GM18907 (cell line): ENCODE data around the gene PGA5.
"Not testable (repeated sequence)": the region's sequence is repeated elsewhere in the genome, so short reads cannot be mapped to it uniquely, and the experiment has no call there.

Experiments
- ATAC-seq: cut with Tn5 transposase; IDR thresholded peaks from one replicate; pipeline ENCODE4 v1.9.1; 2021; ENCODE audit warnings: mild to moderate bottlenecking, moderate library complexity; ENCODE audit not compliant: unreplicated experiment

The PGA5 gene

GRCh38 chr11:61240875-61241274 lies at the start of gene PGA5:
TSS of gene PGA5 (plus strand) at chr11:61241175. CDS start at chr11:61241227, 52 bp downstream.
- ATAC-seq, result not testable (repeated sequence)

GRCh38 chr11:61193596-61193995 lies 47.4 kb upstream of the PGA5 start:
- ATAC-seq, result no peak

GRCh38 chr11:61194169-61194671 lies 46.8 kb upstream of the PGA5 start:
- ATAC-seq, result no peak

- no peak for ATAC-seq
Observed at GRCh38 chr11:61194981-61195695, 45.8 kb upstream of the PGA5 start.

- no peak for ATAC-seq
Observed at GRCh38 chr11:61195719-61196118, 45.3 kb upstream of the PGA5 start.

- no peak for ATAC-seq
Observed at GRCh38 chr11:61198361-61198760, 42.6 kb upstream of the PGA5 start.

- ATAC-seq, result no peak
Observed at GRCh38 chr11:61198948-61199523, 41.9 kb upstream of the PGA5 start.

GRCh38 chr11:61201476-61201875 lies 39.5 kb upstream of the PGA5 start:
- no peak for ATAC-seq

GRCh38 chr11:61202950-61203746 lies 37.8 kb upstream of the PGA5 start, which contains the start of gene PGA3:
TSS of gene PGA3 (plus strand) at chr11:61203515. CDS start at chr11:61203565, 50 bp downstream.
- not testable (repeated sequence) for ATAC-seq

GRCh38 chr11:61203873-61204272 lies 37.1 kb upstream of the PGA5 start:
- ATAC-seq, result not testable (repeated sequence)

- ATAC-seq, result not testable (repeated sequence)
Observed at GRCh38 chr11:61204502-61205059, 36.4 kb upstream of the PGA5 start.

GRCh38 chr11:61207636-61208310 lies 33.2 kb upstream of the PGA5 start:
- ATAC-seq, result not testable (repeated sequence)

GRCh38 chr11:61210629-61211028 lies 30.3 kb upstream of the PGA5 start:
- not testable (repeated sequence) for ATAC-seq

- not testable (repeated sequence) for ATAC-seq
Observed at GRCh38 chr11:61211327-61211952, 29.5 kb upstream of the PGA5 start.

- not testable (repeated sequence) for ATAC-seq
Observed at GRCh38 chr11:61212202-61212601, 28.8 kb upstream of the PGA5 start.

GRCh38 chr11:61213711-61214324 lies 27.2 kb upstream of the PGA5 start:
- not testable (repeated sequence) for ATAC-seq

GRCh38 chr11:61218306-61218705 lies 22.7 kb upstream of the PGA5 start:
- ATAC-seq, result not testable (repeated sequence)

- not testable (repeated sequence) for ATAC-seq
Observed at GRCh38 chr11:61219016-61219415, 22.0 kb upstream of the PGA5 start.

- not testable (repeated sequence) for ATAC-seq
Observed at GRCh38 chr11:61222047-61222446, 18.9 kb upstream of the PGA5 start, which contains the start of gene PGA4. TSS of gene PGA4 (plus strand) at chr11:61222347. CDS start at chr11:61222401, 54 bp downstream.
